ENCODE measurements around the gene ZBTB48.
A peak's percentile ranks its signal among the peaks of the same experiment; 100 is the strongest.
"Not testable (repeated sequence)": the region's sequence is repeated elsewhere in the genome, so short reads cannot be mapped to it uniquely, and the experiment has no call there.

Gene ZBTB48

GRCh38 chr1:6632588-6633514 lies 53.1 kb downstream of the ZBTB48 start:
- DNase-seq (ENCODE audit: low spot score) = no peak

- peak; percentile 57 for DNase-seq (ENCODE audit: low spot score)
These were observed 54.7 kb downstream of the ZBTB48 start for GRCh38 chr1:6634371-6635052.

GRCh38 chr1:6635161-6635909 lies 55.5 kb downstream of the ZBTB48 start:
- no peak for DNase-seq (ENCODE audit: low spot score)

- DNase-seq (ENCODE audit: low spot score) = no peak
These were observed 56.3 kb downstream of the ZBTB48 start for GRCh38 chr1:6635910-6636760.

- DNase-seq (ENCODE audit: low spot score) = not testable (repeated sequence)
These were observed 57.0 kb downstream of the ZBTB48 start for GRCh38 chr1:6636778-6637177.

GRCh38 chr1:6637770-6638169 lies 58.0 kb downstream of the ZBTB48 start:
- DNase-seq (ENCODE audit: low spot score) = no peak

GRCh38 chr1:6638226-6638625 lies 58.4 kb downstream of the ZBTB48 start:
- no peak for DNase-seq (ENCODE audit: low spot score)

Measured in ecto neural progenitor cell (in vitro differentiated cells).